Stimulated activated CD8-positive, alpha-beta memory T cell treated with anti-CD3 and anti-CD28 coated beads, Interleukin-15, amount 100 ng/mL, for 24 hours (primary cell): ENCODE data around the gene CPSF3.
"Not testable (repeated sequence)": the region's sequence is repeated elsewhere in the genome, so short reads cannot be mapped to it uniquely, and the experiment has no call there.

ENCODE experiments used
- DNase-seq: peaks from one replicate; pipeline ENCODE4 v3.0.0-alpha.2; 2020; ENCODE audit warnings: low read depth

Gene CPSF3

DNA sequence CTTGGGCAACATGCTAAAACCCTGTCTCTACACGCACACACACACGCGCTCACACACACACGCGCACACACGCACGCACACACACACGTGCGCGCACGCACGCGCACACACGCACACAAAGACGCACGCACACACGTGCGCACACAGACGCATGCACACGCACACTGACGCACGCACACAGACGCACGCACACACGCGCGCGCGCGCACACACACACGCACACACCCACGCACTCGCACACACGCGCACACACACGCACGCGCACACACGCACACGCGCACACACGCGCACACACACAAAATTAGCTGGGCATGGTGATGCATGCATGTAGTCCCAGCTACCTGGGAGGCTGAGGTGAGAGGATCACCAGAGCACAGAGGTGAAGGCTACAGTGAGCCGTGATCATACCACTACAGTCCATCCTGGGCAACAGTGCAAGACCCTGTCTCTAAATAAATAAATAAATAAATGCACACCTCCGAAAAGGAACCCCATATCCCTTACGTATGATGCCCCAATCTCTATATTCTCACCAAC is 42.8 kb downstream of the CPSF3 start:
- DNase-seq, result no peak

DNA sequence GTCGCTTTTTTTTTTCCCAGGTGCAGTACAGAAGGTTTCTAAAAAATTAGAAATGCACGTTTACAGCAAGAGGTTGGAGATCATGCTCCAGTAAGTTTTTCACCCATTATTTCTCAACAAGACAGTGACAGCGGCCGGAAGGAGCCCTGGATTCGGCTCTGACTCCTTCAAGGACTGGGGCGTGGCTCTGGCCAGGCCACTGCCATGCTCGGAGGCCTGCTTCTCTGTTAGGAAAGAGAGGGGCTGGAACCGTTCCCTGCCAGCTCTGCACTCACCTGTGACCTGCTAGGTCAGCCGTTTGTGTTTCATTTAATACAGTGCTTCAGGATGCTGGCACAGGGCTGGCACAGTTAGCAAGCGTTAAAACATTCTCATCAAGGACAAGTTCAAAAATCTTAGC is 44.2 kb downstream of the CPSF3 start:
- no peak for DNase-seq

DNA sequence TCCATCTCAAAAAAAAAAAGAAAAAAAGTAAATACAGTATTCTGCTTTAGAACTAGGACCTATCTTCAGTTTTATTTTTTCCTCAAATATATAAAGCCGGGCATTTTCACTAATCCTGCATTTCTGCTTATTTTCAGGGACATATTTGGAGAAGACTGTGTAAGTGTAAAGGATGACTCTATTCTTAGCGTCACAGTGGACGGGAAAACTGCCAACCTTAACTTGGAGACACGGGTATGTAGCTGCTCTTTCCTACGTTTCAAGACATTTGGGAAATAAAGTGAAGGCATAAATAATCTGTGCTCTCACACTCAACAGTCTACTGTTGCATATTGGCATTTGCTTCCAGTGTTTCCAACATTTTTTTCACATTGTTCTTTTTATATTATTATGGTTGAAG is 47.8 kb downstream of the CPSF3 start:
- no peak for DNase-seq

DNA sequence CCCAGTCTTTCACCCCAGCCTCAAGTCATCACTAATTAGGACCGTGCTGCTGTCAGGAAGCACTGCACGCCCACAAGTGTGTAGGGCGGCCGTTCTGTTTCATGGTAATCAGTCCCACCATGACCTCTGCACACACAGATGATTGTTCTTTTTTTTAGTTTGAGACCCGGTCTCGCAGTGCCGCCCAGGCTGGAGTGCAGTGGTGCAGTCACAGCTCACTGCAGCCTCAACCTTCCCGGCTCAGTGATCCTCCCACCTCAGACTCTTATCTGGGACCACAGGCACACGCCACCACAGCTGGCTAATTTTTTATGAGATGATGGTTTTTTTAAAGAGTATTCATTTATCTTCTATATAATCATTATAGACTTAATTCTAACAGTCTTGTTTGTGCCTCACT is 49.1 kb downstream of the CPSF3 start:
- DNase-seq, result no peak

DNA sequence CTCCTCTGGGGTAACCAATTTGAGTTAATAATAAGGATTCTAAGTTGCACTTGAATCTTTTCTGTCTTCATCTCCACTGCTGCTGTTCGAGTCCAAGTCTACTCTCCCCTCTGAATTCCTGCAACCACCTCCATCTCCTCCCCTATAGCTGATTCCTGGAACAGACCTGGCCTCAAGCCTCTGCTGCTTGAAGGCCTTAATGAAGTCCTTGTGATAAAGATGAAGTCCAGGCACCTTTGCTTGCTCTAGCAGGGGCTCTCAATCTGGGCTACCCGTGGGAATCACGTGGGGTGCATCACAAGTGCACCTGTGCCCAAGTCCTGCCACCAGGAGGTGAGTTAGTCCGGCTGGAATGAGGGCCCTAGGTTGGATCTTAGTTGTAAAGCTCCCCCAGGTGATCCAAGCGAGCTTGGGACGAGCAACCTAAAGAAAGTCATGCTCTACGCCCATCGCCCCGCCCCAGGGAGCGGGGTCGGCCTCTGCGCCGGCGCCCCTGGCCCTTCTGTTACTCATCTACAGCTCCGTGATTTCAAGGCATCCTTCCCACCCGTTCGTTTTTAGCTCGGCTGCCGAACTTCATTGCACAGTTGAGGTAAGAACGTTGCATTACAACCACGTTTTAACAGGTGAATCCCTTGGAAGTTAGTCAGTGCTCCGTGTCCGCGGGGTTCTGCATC is 50.0 kb downstream of the CPSF3 start:
- no peak for DNase-seq

DNA sequence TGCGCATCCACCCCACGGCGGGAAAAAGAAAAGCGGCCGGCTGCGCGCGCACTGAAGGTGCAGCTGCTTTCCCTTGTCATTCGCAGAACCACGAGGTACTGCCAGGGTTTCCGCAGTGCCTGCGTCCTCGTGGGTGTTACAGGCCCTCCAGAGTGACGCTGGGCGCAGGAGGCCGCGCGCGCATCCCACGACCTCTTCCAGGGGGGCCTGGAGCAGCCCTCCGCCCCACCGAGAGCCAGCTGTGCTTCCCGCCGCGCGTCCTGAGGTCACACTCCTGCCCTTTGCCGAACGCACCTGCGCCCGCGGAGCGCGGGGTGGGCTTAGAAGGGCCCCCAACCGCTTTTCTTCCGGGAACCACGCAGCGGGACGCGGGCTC is 50.5 kb downstream of the CPSF3 start:
- DNase-seq, result peak; percentile 16

DNA sequence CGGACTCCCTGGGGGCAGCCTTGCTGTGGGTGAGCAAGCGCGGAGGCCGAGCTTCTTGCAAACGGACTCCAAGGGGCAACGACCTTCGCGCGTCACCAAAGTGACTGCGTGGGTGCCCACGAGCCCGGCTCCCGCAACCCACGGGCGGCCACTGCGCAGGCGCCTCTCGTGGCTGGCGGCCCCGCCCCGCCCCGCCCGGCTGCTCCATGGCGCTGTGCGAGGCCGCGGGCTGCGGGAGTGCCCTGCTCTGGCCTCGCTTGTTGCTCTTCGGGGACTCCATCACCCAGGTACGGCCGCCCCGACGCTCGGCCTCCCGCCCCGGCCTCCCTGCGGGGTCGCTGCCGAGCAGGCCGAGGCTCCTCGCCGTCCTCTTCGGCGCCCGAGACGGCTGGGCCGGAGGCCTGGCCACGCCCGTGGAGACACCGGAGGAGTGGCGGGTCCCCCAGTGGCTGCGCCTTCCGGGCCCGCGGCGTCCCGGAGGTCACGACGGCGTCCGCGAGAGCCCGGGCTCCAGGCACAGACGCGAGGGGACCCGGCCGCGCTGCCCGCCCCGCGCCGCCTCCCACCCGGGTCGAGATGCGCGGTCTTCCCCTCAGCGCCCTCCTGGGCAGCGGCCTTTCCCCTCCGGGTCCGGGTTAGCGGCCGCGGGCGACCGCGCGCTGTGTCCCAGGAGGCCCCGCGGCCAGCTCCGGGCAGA is 51.1 kb downstream of the CPSF3 start, which contains the start of gene IAH1:
Gene IAH1 (plus strand): TSS at position 191 of the 697 bp plus-strand sequence. CDS start 16 bp downstream, at position 207.
- DNase-seq, result peak; percentile 45

DNA sequence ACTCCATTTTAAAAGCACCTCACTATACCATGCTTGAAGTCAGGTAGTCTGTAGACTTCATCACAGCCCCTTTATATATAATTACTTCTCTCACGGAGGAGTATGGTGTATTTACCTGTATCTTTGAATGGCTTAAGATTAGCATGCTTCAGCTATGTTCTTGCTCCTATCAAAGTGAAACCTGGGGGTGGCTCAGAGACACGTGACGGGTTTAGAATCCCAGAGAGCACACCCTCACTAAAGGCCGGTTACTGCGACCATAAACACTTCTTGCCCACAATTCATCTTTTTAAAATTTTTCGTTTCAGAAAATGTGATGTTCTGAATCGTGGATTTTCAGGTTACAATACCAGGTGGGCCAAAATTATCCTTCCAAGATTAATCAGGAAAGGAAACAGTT is 54.5 kb downstream of the CPSF3 start:
- DNase-seq, result no peak

DNA sequence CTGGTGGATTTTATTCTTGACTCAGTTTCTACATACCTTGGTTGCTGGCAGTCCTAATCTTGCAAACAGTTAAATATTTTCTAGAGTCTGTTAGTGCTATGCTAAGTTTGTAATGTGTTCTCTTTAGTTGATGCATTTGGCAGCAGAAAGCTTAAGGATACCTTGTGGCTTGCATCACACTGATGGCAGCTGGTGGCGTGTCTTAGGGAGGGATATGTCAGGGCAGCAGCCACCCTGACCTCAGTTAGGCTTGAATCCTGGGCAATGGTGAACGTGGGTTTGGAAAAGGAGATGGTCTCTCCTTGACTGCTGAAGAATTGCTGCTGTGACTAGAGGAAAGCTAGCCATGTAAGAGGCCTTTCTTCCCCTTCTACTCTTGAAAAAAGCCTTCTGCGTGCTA is 55.1 kb downstream of the CPSF3 start:
- no peak for DNase-seq

DNA sequence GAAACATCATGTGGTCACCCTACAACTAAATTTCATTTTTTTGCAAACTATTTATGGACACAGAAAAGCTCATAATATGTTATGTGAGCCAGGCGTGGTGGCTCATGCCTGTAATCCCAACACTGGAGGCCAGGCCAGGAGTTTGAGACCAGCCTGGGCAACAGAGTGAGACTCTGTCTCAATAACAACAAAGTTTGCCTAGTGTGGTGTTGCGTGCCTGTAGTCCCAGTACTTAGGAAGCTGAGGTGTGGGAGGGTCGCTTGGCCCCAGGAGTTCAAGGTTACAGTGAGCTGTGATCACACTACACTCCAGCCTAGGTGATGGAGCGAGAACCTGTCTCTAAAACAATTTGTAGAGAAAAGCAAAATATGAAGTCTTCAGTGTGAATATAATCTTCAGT is 56.7 kb downstream of the CPSF3 start:
- no peak for DNase-seq

DNA sequence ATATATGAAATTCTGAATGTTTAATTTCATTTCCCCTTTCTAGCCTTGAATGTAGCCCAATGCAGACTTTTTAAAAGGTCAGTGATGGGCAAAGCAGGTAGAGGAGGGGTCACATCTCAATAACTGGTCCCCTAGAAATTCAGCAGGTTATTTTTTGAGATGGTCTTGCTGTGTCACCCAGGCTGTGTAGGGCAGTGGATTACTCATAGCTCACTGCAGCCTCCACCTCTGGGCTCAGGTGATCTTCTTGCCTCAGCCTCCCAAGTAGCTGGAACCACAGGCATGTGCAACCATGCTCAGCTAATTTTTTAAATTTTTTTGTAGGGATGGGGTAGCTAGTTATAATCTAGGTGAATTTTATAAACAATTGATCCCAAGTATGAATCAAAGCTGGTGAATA is 59.7 kb downstream of the CPSF3 start:
- DNase-seq, result no peak

DNA sequence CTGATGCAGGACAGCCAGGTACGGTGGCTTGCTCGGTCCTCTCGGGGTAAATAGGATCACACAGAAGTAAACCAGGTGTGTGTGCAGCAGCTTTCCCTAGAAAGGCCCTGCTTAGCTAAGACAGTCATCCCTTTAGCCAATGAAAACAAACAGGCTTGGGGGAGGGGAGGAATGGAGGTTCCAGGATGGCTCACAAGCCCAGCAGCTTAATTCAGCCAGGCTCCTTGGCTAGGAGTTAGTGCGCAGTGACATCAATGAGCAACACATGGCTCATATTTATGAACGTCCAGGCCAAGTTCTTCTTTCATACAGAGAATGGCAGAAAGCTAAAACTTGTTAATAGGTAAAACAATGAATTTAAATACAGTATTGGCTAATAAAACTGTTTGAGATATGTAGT is 61.1 kb downstream of the CPSF3 start:
- no peak for DNase-seq

DNA sequence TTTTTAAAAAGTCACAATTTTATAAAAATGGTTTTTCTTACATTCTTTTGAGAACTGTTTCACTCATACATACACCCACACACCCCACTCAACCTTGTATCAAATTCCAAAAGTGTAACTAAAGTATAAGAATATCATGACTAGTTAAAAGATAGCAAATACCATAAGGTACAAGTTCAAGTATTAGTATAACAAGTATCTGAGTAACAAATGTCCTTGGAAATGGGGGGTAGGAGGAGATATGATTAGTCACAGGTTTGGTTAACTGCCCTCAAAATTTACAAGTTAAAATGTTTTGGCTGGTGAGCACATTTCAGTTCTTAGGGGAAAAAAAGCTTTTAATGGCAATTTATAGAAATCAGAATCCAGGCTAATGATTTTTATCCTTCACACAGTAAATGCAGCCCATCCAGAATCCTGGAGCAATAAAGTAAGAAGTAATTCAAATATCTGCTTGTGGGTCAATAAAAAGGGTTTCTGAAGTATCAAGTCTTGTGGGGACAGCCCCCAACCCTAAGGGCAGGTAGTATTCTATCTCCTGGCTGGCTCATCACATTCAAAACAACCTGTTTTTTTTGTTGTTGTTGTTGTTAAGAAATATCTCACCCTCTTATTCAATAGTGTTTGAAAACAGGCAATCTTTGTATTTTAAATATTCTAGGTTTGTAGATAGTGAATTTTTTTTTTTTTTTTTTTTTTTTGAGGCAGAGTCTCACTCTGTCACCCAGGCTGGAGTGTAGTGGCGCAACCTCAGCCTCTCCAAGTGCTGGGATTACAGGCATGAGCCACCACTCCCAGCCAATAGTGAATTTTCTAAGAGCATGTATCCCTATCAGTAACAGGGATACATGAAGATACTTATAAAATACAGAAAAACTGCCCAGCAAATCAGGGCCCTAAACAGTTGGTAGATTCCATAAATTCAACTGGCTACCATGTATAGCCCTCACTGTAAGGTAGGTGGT is 65.4 kb downstream of the CPSF3 start:
- DNase-seq, result no peak

DNA sequence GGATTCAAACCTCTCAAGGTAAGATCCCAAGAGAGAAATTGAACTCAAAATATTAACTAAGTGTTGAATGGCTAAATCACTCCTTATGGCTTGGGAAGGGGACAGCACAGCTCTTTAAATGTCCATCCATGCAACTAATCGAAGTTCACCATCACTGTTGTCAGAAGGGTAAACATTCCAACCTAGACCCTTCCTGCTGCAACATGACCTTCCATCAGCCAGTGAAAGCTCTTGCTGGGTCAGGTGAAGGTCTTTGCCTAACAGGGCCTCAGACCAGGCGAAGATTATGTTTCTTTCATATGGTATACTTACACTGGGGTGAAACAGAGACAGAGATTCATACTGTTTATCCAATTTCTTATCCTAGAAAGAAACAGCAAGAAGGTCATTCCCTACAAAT is 67.3 kb downstream of the CPSF3 start:
- no peak for DNase-seq

DNA sequence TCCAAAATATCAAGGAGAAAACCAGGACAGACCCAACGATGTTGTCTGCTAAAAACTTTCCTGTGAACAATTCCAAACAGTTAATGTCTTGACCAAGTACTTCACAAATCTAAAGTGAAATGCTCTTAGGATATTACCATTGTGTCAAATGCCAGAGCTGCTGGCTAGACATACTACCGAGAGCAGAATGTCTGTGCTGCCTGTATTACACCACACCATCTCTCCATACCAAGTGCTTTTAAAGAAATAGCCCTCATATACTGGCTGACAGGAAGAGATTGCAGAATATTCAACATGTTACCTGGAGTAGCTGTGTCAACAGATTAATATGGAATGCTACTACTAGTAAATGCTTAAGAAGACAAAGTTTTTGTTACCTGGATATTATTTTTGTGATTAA is 69.5 kb downstream of the CPSF3 start:
- DNase-seq, result no peak

DNA sequence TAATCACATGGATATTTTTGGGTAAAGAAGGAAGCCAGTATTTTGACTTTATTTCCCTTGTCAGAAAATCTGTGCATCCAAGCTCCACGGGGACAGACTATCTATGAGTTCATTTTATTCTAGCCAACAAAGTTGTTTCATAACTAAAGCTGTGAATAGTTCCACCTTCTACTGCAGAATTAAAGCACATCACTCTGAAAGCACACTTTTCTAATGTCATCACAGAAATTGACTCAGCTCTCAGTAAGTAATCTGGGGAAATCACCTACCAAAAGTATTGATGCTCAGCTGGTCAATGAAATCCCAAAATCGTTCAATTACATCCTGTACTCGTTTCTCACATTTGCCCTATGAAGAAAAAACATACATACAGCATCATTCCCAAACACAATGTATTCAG is 70.0 kb downstream of the CPSF3 start:
- DNase-seq, result no peak

DNA sequence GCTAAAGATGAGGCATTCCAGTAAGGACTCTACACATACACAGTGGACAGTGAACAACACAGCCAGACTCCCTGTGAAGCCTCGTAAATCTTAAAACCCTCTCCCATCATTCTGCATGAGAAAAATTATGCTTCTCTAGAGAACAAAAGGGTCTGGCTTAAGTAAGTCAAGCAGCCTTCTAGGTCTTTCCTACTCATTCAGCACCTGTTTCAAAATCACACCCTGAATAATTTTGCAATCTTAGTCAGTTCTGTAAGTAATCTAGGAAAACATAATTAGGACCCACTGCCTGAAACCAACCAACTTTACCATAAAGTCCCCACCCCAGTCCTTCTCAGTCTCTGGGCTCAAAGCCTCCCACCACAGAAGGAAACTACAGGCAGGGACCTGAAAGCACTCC is 70.6 kb downstream of the CPSF3 start:
- no peak for DNase-seq

DNA sequence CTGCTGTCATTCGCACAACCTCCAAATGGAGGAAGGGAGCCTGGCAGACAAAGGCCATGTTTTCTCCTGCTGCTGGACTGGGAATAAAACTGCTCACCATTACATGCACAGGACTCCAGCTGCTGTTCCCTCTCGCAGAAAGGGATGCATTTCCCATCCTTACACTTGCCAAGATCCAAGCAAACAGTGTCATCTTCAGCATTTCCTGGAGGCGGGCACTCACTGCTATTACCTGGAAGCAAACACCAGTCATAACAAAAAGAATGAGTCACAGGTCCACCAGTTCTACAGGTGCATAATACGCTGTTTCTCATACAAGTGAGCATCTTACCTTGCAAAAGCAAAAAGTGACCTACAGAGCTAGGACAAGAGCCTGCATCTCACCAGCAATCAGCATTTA is 73.6 kb downstream of the CPSF3 start:
- DNase-seq, result no peak

DNA sequence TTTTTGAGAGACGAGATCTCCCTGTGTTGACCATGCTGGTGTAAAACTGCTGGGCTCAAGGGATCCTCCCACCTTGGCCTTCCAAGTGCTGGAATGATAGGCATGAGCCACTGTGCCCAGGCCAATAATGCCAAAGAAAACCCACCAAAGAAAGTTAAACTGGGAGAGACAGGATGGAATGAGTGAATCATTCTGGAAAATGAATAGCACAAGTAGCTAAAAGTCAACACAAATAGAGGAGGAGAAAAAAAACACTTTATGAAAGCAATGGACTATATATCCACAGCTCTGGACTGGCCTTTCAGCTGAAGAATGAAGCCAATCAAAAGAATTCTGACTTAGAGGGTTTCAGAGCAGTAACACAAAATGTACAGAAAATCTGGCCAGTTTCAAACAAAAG is 74.8 kb downstream of the CPSF3 start:
- no peak for DNase-seq

DNA sequence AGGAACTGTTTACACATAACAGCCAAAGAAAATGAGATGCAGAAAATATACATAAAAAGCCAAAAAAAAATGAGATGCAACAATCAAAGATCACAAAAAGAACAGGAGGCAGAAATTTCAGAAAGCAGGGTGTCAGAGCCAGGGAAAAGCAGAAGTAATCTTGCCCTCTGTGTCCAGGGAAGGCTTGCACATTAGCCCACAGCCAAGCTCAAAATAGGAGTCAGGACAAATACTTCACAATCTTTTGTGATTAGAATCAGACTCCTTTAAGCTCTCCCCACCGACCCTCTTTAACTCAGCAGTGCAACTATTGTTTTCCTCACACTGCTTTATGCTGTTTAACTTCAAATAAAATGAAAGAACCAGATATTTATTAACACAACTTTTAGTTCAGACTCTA is 85.5 kb downstream of the CPSF3 start:
- DNase-seq, result no peak

DNA sequence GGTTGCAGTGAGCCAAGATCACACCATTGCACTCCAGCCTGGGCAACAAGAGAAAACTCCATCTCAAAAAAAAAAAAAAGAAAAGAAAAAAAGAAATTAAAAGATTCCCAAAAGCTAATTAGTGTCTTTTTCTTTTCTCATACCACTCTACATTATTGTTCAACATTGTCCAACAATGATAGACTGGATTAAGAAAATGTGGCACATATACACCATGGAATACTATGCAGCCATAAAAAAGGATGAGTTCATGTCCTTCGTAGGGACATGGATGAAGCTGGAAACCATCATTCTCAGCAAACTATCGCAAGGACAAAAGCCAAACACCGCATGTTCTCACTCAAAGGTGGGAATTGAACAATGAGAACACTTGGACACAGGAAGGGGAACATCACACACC is 90.5 kb downstream of the CPSF3 start:
- DNase-seq, result not testable (repeated sequence)

DNA sequence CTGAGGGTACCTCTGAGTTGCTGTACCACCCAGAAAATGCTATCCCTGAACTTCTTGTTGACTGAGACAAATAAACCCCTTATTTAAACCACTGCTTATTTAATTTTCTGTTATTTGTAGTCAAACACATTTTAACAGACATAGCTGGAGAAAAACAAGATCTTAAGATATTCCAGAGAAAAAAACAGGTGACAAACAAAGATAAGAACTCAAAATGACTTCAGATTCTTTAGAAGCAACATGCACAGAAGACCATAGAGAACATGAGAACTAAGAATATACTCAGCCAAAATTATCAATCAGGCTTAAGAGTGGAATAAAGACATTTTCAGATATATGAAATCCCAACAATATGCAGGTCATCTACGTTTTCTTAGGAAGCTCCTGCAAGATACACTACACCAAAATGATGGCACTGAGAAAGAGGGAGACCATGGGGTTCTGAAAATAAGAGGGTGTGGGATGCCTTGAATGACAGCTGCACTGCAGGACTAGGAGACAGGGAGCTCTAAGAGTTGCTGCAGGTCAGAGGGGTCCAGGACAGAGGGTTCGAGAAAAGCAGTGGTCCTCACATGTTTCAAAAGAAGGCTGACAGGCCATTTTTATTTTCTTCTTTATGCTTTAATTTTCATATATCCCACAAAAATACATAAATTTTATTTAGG is 93.8 kb downstream of the CPSF3 start:
- DNase-seq, result no peak
